HG02884 (cell line): ENCODE measurements around the gene MTHFSD.

Experiments used
- ATAC-seq: cut with Tn5 transposase; IDR thresholded peaks from one replicate; pipeline ENCODE4 v1.9.1; 2021; ENCODE audit warnings: mild to moderate bottlenecking, moderate library complexity; ENCODE audit not compliant: unreplicated experiment

The MTHFSD gene

GRCh38 chr16:86584071-86584685, 29.1 kb upstream of the MTHFSD start:
- no peak for ATAC-seq

GRCh38 chr16:86581458-86581857, 26.4 kb upstream of the MTHFSD start:
- no peak for ATAC-seq

GRCh38 chr16:86580791-86581170, 25.7 kb upstream of the MTHFSD start:
- ATAC-seq = no peak

- no peak for ATAC-seq
Observed at GRCh38 chr16:86580063-86580790, 25.2 kb upstream of the MTHFSD start.

GRCh38 chr16:86579268-86580062, 24.4 kb upstream of the MTHFSD start:
- ATAC-seq = no peak

GRCh38 chr16:86578611-86579267, 23.7 kb upstream of the MTHFSD start:
- no peak for ATAC-seq

GRCh38 chr16:86578061-86578599, 23.1 kb upstream of the MTHFSD start, which contains the start of gene FOXL1:
Gene FOXL1, plus strand, starts transcription at chr16:86578549. Its CDS starts 175 bp downstream, at chr16:86578724.
- ATAC-seq = no peak

- ATAC-seq = no peak
Observed at GRCh38 chr16:86577314-86577971, 22.4 kb upstream of the MTHFSD start.

GRCh38 chr16:86576591-86577313, 21.7 kb upstream of the MTHFSD start:
- no peak for ATAC-seq

GRCh38 chr16:86575754-86576557, 20.9 kb upstream of the MTHFSD start:
- ATAC-seq = no peak

GRCh38 chr16:86575095-86575685, 20.2 kb upstream of the MTHFSD start:
- ATAC-seq = no peak

- no peak for ATAC-seq
Observed at GRCh38 chr16:86574646-86575045, 19.6 kb upstream of the MTHFSD start.

- ATAC-seq = no peak
Observed at GRCh38 chr16:86573646-86574508, 18.8 kb upstream of the MTHFSD start.

GRCh38 chr16:86573215-86573614, 18.2 kb upstream of the MTHFSD start:
- ATAC-seq = no peak

- ATAC-seq = no peak
Observed at GRCh38 chr16:86572606-86573005, 17.6 kb upstream of the MTHFSD start.

GRCh38 chr16:86572041-86572521, 17.0 kb upstream of the MTHFSD start:
- no peak for ATAC-seq

- no peak for ATAC-seq
Observed at GRCh38 chr16:86571530-86571915, 16.5 kb upstream of the MTHFSD start.
